HCT116 (cell line): ENCODE results near the gene PCDHGA1. TPM values are rescaled to one million over a fixed set of nuclear protein-coding genes. Genes with fewer than 3 reads are reported as not detected.

Experiments
- ATAC-seq: fragments of 200-7000 bp; cut with Tn5 transposase; 2 replicates; pipeline ENCODE4 v1.9.1; 2020; ENCODE audit warnings: mild to moderate bottlenecking, moderate library complexity
- BruUV-seq: library from RNA; stranded (reverse); fragments of 400-500 nt; replicated peaks from 2 replicates; lab custom pipeline; 2021; lab: Mats Ljungman, UMichigan
- CTCF ChIA-PET: fragments of 300-600 bp; sonication (Branson Sonifier 250); formaldehyde crosslinking; loops from one replicate; lab custom pipeline; 2021; ENCODE audit warnings: antibody characterized with exemption; lab: Charles Lee
- POLR2A ChIA-PET: fragments of 300-600, 350-600 bp; sonication (Branson Sonifier 250); formaldehyde crosslinking; loops from one replicate; lab custom pipeline; 2021; ENCODE audit warnings: antibody characterized with exemption; lab: Charles Lee
- RAD21 ChIA-PET, 2 experiments: fragments of 300-600 bp; sonication (Branson Sonifier 250); formaldehyde crosslinking; loops; one replicate each; lab custom pipeline; 2023; ENCODE audit warnings: low total read pairs in 2 of 2; ENCODE audit not compliant: uncharacterized antibody in 2 of 2, unreplicated experiment in 2 of 2, low non-redundant PET in 1 of 2; lab: Charles Lee
- DNase-seq: peaks from one replicate; pipeline ENCODE4 v3.0.0-alpha.2; 2010; ENCODE audit warnings: low read depth, low spot score
- H2AFZ ChIP-seq: fragments of 200-600 bp; shearing (Covaris generic), sonication (generic); 2 replicates; pipeline ENCODE4 v1.6.1; 2017; ENCODE audit warnings: low read depth, mixed run types, mixed read lengths, antibody characterized with exemption, low read length; ENCODE audit not compliant: poor library complexity, severe bottlenecking
- H3K27ac ChIP-seq: 2 replicates; pipeline ENCODE4 v1.5.1; 2012; ENCODE audit warnings: low read depth, low read length
- H3K27me3 ChIP-seq: fragments of 200-600 bp; sonication (generic); 2 replicates; pipeline ENCODE4 v1.6.1; 2016; ENCODE audit warnings: mixed run types, low read length, mixed read lengths; ENCODE audit not compliant: insufficient read depth
- H3K36me3 ChIP-seq, 2 experiments: fragments of 200-500 bp in 1 of 2; fragments of 200-600 bp in 1 of 2; sonication (Bioruptor generic) in 1 of 2; sonication (generic) in 1 of 2; 2 replicates each; pipeline versions ENCODE4 v1.5.1 to v1.6.1; 2014 to 2016; ENCODE audit warnings: low read length in 2 of 2, inconsistent platforms in 1 of 2, mixed read lengths in 1 of 2, mixed run types in 1 of 2; ENCODE audit not compliant: insufficient read depth in 2 of 2, control insufficient read depth in 1 of 2
- H3K4me1 ChIP-seq, 2 experiments: fragments of 200-600 bp in 1 of 2; sonication (generic) in 1 of 2; 2 replicates each; pipeline versions ENCODE4 v1.5.1 to v1.6.1; 2012 to 2017; ENCODE audit warnings: low read length in 2 of 2, inconsistent platforms in 1 of 2, mild to moderate bottlenecking in 1 of 2, mixed read lengths in 1 of 2, mixed run types in 1 of 2, moderate library complexity in 1 of 2; ENCODE audit not compliant: insufficient read depth in 2 of 2, control insufficient read depth in 1 of 2
- H3K4me2 ChIP-seq: fragments of 200-600 bp; sonication (generic); 2 replicates; pipeline ENCODE4 v1.6.1; 2017; ENCODE audit warnings: mixed run types, low read length, mixed read lengths
- H3K4me3 ChIP-seq, 2 experiments: fragments of 200-600 bp in 1 of 2; sonication (generic) in 1 of 2; replicated peaks in 1 of 2; 2 replicates each; pipeline ENCODE4 v1.5.1; 2011 to 2016; ENCODE audit warnings: low read length in 2 of 2, control low read depth in 1 of 2, low read depth in 1 of 2, mild to moderate bottlenecking in 1 of 2, mixed read lengths in 1 of 2, mixed run types in 1 of 2
- H3K79me2 ChIP-seq: fragments of 200-600 bp; sonication (generic); 2 replicates; pipeline ENCODE4 v1.6.1; 2017; ENCODE audit warnings: mild to moderate bottlenecking, mixed run types, low read length, moderate library complexity, mixed read lengths; ENCODE audit not compliant: insufficient read depth
- H3K9ac ChIP-seq: fragments of 200-600 bp; sonication (generic); 2 replicates; pipeline ENCODE4 v1.6.1; 2016; ENCODE audit warnings: low read length, mixed read lengths
- H3K9me2 ChIP-seq: fragments of 200-600 bp; sonication (generic), shearing (Covaris generic); 2 replicates; pipeline ENCODE4 v1.6.1; 2017; ENCODE audit warnings: mixed run types, mild to moderate bottlenecking, moderate library complexity; ENCODE audit not compliant: insufficient read depth
- H3K9me3 ChIP-seq, 2 experiments: fragments of 200-500 bp in 1 of 2; fragments of 200-600 bp in 1 of 2; sonication (Bioruptor generic) in 1 of 2; sonication (generic) in 1 of 2; 2 replicates each; pipeline ENCODE4 v1.6.1; 2014 to 2017; ENCODE audit warnings: low read length in 2 of 2, mixed read lengths in 2 of 2, inconsistent platforms in 1 of 2, low read depth in 1 of 2, mild to moderate bottlenecking in 1 of 2, mixed run types in 1 of 2, moderate library complexity in 1 of 2; ENCODE audit not compliant: control insufficient read depth in 1 of 2, insufficient read depth in 1 of 2
- H4K20me1 ChIP-seq: fragments of 200-600 bp; sonication (generic), shearing (Covaris generic); 2 replicates; pipeline ENCODE4 v1.6.1; 2017; ENCODE audit warnings: mixed run types, mild to moderate bottlenecking, moderate library complexity; ENCODE audit not compliant: insufficient read depth
- CEBPB ChIP-seq: IDR thresholded peaks from 2 replicates; pipeline ENCODE4 v1.6.1; 2012; ENCODE audit warnings: low read depth
- CTCF ChIP-seq, 3 experiments: fragments of 200-600 bp in 1 of 3; sonication (generic) in 1 of 3; IDR thresholded peaks in 2 of 3; conservative IDR thresholded peaks in 1 of 3; 2 replicates each; pipeline ENCODE4 v1.5.1; 2012 to 2017; ENCODE audit warnings: low read depth in 2 of 3, low read length in 2 of 3, antibody characterized with exemption in 1 of 3, borderline replicate concordance in 1 of 3, control low read depth in 1 of 3, mild to moderate bottlenecking in 1 of 3, mixed read lengths in 1 of 3, mixed run types in 1 of 3, moderate library complexity in 1 of 3; ENCODE audit not compliant: insufficient read depth in 1 of 3
- ELF1 ChIP-seq: IDR thresholded peaks from 2 replicates; pipeline ENCODE4 v1.6.1; 2012; ENCODE audit warnings: low read depth, borderline replicate concordance
- EZH2phosphoT487 ChIP-seq: fragments of 200-600 bp; IDR thresholded peaks from 2 replicates; pipeline ENCODE4 v1.6.1; 2018; ENCODE audit warnings: antibody characterized with exemption, borderline replicate concordance
- FOSL1 ChIP-seq: IDR thresholded peaks from 2 replicates; pipeline ENCODE4 v1.6.1; 2012; ENCODE audit warnings: low read depth
- POLR2A ChIP-seq: IDR thresholded peaks from 2 replicates; pipeline ENCODE4 v1.7.0; 2011; ENCODE audit warnings: borderline replicate concordance; ENCODE audit not compliant: insufficient read depth, insufficient read length; ENCODE audit errors: extremely low read depth
- RAD21 ChIP-seq: IDR thresholded peaks from 2 replicates; pipeline ENCODE4 v1.6.1; 2012; ENCODE audit warnings: low read depth, mild to moderate bottlenecking
- SRF ChIP-seq: IDR thresholded peaks from 2 replicates; pipeline ENCODE4 v1.6.1; 2012; ENCODE audit warnings: low read depth
- ZNF274 ChIP-seq: fragments of 200-500 bp; sonication (Bioruptor generic); IDR thresholded peaks from 2 replicates; pipeline ENCODE4 v1.6.1; 2014; ENCODE audit warnings: mild to moderate bottlenecking, low read depth, low read length, inconsistent platforms
- intact Hi-C: fragments of 100-400 bp; cut with micrococcal nuclease; formaldehyde crosslinking; loops from 2 replicates; pipeline ENCODE4 v1.10.0; 2022
- total RNA-seq: library from RNA; stranded (reverse); gene quantifications from one replicate; pipeline ENCODE4 v1.2.1, GENCODE V29; 2021; ENCODE audit not compliant: unreplicated experiment
- TF ChIP-seq, protein P1 (sequence below): IDR thresholded peaks from 2 replicates; pipeline ENCODE4 v1.6.1; 2012; ENCODE audit warnings: low read depth
- TF ChIP-seq, protein P2 (sequence below): IDR thresholded peaks from 2 replicates; pipeline ENCODE4 v1.6.1; 2012

Gene PCDHGA1
- total RNA-seq, 1 experiment from 2014 or later: 0.05 TPM

DNA sequence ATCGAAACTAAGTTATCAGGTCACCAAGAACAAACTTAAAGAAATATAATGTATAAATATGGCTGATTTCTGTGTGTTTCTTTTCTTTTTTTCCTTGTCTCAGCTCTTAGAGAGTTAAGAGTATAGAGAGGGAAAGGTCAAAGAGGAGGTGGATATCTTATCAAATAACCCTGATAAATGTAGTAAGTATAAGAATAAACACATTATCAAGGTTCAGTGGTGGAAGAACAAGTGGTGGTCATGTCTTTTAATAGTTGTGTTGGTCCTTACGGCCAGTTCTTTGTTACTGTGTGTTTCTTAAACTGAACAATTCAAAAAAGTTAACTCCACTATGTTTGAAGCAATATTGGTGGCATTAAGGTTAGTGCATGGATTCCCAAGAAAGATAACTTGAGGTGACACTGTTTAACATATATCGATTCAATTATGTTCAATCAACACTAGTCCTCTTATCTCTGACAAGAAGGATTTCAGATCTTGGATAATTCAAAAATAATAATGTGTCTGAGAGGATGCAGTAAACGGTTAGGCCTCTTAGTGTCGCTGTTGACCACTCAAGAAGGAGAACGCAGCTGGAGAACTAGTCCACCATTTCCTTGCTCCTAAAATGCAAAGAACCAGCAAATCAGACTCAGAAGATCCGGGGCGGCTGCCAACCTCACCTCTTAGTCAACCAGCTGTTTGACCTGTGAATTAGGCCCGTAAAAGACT lies 13.1 kb downstream of the PCDHGA1 start, which contains the start of gene PCDHGA3:
TSS of gene PCDHGA3 (plus strand) at position 588 of the 711 bp plus-strand sequence. CDS start 205 bp downstream, outside the sequence.
- H3K9ac ChIP-seq: no peak within 1 kb of the TSS
- TF ChIP-seq CEBPB: no peak
- TF ChIP-seq RAD21: peak; percentile 19; the same call in 1 of the 2 replicates
- peak in 2 of 3 experiments; percentile 15 to 31; a peak in 2 of 6 replicates for TF ChIP-seq CTCF (IDR thresholded peaks at IDR 0.05 in 2 of 3, conservative IDR thresholded peaks at IDR 0.05 in 1 of 3; ENCODE audit: borderline replicate concordance in 1 of 3, insufficient read depth in 1 of 3, low read depth in 2 of 3, low read length in 2 of 3)
- TF ChIP-seq FOSL1: no peak
- ATAC-seq: no peak
- intact Hi-C loops: no loop called here
- CTCF ChIA-PET: no interaction called here
- POLR2A ChIA-PET: no interaction called here
- H3K9me2 ChIP-seq: no peaks in the 10 kb centered on the region
- H3K4me2 ChIP-seq: no peak within 1 kb of the TSS
- RAD21 ChIA-PET: no interaction called here
- H4K20me1 ChIP-seq: no peaks in the 10 kb centered on the region
- no peak within 1 kb of the TSS for H3K27ac ChIP-seq
- no peaks in the 10 kb centered on the region for H3K79me2 ChIP-seq
- H3K9me3 ChIP-seq: peaks cover 4% of the 10 kb centered on the region in 2 experiments; a peak in 2 of 4 replicates
- no TSS peak for BruUV-seq
- H3K36me3 ChIP-seq: no peaks in the 10 kb centered on the region
- no peaks in the 10 kb centered on the region for H3K27me3 ChIP-seq
- no peak within 1 kb of the TSS for H2AFZ ChIP-seq
- no peak for DNase-seq
- no peak within 1 kb of the TSS for H3K4me3 ChIP-seq
- no peaks in the 10 kb centered on the region for H3K4me1 ChIP-seq

DNA sequence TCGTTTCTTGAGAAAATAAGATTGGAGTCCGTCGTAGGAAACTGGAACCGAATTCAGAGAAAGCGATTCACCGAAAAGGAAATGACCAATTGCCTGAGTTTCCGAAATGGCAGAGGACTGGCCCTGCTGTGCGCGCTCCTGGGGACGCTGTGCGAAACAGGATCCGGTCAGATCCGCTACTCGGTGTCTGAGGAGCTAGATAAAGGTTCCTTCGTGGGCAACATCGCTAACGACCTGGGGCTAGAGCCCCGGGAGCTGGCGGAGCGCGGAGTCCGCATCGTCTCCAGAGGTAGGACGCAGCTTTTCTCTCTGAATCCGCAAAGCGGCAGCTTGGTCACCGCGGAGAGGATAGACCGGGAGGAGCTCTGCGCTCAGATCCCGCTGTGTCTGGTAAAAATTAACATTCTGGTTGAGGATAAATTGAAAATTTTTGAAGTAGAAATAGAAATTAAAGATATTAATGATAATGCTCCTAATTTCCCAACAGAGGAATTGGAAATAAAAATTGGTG lies 13.7 kb downstream of the PCDHGA1 start:
- H3K9me2 ChIP-seq: no peaks in the 10 kb centered on the region
- intact Hi-C loops: no loop called here
- POLR2A ChIA-PET: no interaction called here
- no peak for DNase-seq
- H3K79me2 ChIP-seq: no peaks in the 10 kb centered on the region
- ATAC-seq: no peak
- TF ChIP-seq, protein P1, sequence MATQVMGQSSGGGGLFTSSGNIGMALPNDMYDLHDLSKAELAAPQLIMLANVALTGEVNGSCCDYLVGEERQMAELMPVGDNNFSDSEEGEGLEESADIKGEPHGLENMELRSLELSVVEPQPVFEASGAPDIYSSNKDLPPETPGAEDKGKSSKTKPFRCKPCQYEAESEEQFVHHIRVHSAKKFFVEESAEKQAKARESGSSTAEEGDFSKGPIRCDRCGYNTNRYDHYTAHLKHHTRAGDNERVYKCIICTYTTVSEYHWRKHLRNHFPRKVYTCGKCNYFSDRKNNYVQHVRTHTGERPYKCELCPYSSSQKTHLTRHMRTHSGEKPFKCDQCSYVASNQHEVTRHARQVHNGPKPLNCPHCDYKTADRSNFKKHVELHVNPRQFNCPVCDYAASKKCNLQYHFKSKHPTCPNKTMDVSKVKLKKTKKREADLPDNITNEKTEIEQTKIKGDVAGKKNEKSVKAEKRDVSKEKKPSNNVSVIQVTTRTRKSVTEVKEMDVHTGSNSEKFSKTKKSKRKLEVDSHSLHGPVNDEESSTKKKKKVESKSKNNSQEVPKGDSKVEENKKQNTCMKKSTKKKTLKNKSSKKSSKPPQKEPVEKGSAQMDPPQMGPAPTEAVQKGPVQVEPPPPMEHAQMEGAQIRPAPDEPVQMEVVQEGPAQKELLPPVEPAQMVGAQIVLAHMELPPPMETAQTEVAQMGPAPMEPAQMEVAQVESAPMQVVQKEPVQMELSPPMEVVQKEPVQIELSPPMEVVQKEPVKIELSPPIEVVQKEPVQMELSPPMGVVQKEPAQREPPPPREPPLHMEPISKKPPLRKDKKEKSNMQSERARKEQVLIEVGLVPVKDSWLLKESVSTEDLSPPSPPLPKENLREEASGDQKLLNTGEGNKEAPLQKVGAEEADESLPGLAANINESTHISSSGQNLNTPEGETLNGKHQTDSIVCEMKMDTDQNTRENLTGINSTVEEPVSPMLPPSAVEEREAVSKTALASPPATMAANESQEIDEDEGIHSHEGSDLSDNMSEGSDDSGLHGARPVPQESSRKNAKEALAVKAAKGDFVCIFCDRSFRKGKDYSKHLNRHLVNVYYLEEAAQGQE: no peak
- TF ChIP-seq EZH2phosphoT487: no peak
- TF ChIP-seq POLR2A: no peak
- TF ChIP-seq, protein P2, sequence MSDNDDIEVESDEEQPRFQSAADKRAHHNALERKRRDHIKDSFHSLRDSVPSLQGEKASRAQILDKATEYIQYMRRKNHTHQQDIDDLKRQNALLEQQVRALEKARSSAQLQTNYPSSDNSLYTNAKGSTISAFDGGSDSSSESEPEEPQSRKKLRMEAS: no peak
- TF ChIP-seq FOSL1: no peak
- TF ChIP-seq ELF1: no peak
- TF ChIP-seq RAD21: no peak
- TF ChIP-seq SRF: no peak
- no peak for TF ChIP-seq ZNF274
- no peaks in the 10 kb centered on the region for H3K27me3 ChIP-seq
- no peak overlapping the region for H3K9ac ChIP-seq
- H3K4me3 ChIP-seq: no peak overlapping the region
- BruUV-seq: no TSS peak
- no peaks in the 10 kb centered on the region for H3K36me3 ChIP-seq
- RAD21 ChIA-PET: no interaction called here
- H3K4me1 ChIP-seq: no peaks in the 10 kb centered on the region
- no peak overlapping the region for H2AFZ ChIP-seq
- H3K9me3 ChIP-seq: peaks cover 4% of the 10 kb centered on the region in 2 experiments; a peak in 2 of 4 replicates
- H3K4me2 ChIP-seq: no peak overlapping the region
- CTCF ChIA-PET: no interaction called here
- no peaks in the 10 kb centered on the region for H4K20me1 ChIP-seq
- no peak overlapping the region for H3K27ac ChIP-seq
